Effector memory CD8-positive, alpha-beta T cell (primary cell): ENCODE results near the gene CCDC87.
"Not testable (repeated sequence)": the region's sequence is repeated elsewhere in the genome, so short reads cannot be mapped to it uniquely, and the experiment has no call there.

ENCODE experiments used
- ATAC-seq: fragments of 150-1000 bp; cut with Tn5 transposase; replicated peaks from 2 replicates; pipeline ENCODE4 v1.10.0; 2021; ENCODE audit warnings: mild to moderate bottlenecking, moderate library complexity
- DNase-seq, 3 experiments: peaks; one replicate each; pipeline ENCODE4 v3.0.0; 2021
- H3K27ac Mint-ChIP-seq, 2 donors: one replicate each; pipeline ENCODE4 v1.8.0; 2022; ENCODE audit warnings: mild to moderate bottlenecking in 2 of 2, mixed read lengths in 2 of 2, moderate library complexity in 2 of 2
- H3K27me3 Mint-ChIP-seq, 2 donors: one replicate each; pipeline ENCODE4 v1.8.0; 2022; ENCODE audit warnings: mixed read lengths in 2 of 2
- H3K36me3 Mint-ChIP-seq: one replicate; pipeline ENCODE4 v1.8.0; 2022; ENCODE audit warnings: mild to moderate bottlenecking, moderate library complexity, mixed read lengths; ENCODE audit not compliant: insufficient read depth
- H3K4me1 Mint-ChIP-seq, 2 donors: one replicate each; pipeline ENCODE4 v1.8.0; 2022; ENCODE audit warnings: low read depth in 2 of 2, mixed read lengths in 2 of 2
- H3K4me3 Mint-ChIP-seq, 2 donors: one replicate each; pipeline ENCODE4 v1.8.0; 2022; ENCODE audit warnings: mild to moderate bottlenecking in 2 of 2, mixed read lengths in 2 of 2, moderate library complexity in 2 of 2
- H3K9me3 Mint-ChIP-seq, 2 donors: one replicate each; pipeline ENCODE4 v1.8.0; 2022; ENCODE audit warnings: mixed read lengths in 2 of 2

Gene CCDC87

DNA sequence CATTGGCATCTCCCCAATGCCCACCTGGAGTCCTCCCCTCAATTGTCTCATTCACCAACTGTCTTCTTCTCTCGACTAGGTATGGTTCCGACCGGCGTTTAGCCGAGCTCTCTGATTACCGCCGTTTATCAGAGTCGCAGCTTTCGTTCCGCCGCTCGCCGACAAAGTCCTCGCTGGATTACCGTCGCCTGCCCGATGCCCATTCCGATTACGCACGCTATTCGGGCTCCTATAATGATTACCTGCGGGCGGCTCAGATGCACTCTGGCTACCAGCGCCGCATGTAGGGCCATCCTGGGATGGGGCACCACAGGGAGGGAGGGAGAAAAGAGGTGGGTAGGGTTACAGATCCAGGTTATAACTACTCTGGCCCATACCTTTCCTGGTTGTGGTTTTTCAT is 33.5 kb upstream of the CCDC87 start:
- Mint-ChIP-seq H3K9me3 (no peaks in the 10 kb centered on the region), H3K4me3 (peak overlapping the region in 1 of 2 donors; percentile 37), H3K4me1 (peaks cover 58 to 59% of the 10 kb centered on the region in 2 donors), H3K36me3 (peaks cover 96% of the 10 kb centered on the region), H3K27ac (peak overlapping the region; percentile 31 to 83), H3K27me3 (no peaks in the 10 kb centered on the region)
- ATAC-seq: no peak
- no peak for DNase-seq

DNA sequence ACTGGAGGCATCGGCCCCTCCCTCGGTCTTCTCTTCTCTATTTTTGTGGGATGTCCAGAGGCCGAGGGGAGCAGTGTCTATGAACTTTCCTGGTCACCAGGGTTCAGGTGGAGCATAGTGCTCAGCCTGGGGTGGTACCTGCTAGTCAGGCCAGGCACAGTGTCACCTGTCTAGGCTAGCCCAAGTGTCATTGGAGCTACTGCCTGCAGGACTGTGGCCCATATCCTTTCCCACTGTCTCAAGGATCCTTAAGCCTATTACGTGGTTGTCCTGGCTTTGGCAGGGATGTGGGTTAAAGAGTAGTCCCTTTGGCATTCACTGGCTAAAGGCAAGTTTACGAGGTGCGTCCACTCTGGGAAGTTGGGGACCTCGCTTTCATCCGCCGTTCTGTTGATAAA is 32.9 kb upstream of the CCDC87 start:
- Mint-ChIP-seq H3K36me3 (peaks cover 96% of the 10 kb centered on the region), H3K4me3 (no peak overlapping the region), H3K27ac (peak overlapping the region in 1 of 2 donors; percentile 83), H3K9me3 (no peaks in the 10 kb centered on the region), H3K4me1 (peaks cover 62% of the 10 kb centered on the region in 2 donors), H3K27me3 (no peaks in the 10 kb centered on the region)
- DNase-seq: no peak
- no peak for ATAC-seq

DNA sequence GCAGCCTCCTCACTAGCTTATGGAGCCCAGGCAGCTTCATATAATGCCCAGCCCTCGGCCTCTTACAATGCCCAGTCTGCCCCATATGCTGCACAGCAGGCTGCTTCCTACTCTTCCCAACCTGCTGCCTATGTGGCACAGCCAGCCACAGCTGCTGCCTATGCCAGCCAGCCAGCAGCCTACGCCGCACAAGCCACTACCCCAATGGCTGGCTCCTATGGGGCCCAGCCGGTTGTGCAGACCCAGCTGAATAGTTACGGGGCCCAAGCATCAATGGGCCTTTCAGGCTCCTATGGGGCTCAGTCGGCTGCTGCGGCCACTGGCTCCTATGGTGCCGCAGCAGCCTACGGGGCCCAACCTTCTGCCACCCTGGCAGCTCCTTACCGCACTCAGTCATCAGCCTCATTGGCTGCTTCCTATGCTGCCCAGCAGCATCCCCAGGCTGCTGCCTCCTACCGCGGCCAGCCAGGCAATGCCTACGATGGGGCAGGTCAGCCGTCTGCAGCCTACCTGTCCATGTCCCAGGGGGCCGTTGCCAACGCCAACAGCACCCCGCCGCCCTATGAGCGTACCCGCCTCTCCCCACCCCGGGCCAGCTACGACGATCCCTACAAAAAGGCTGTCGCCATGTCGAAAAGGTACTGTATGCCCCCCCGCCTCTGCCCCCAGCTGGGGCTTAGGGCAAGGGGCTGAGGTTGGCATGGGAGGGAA is 32.3 kb upstream of the CCDC87 start:
- peak overlapping the region in 1 of 2 donors; percentile 27 for H3K4me3 Mint-ChIP-seq
- no peaks in the 10 kb centered on the region for H3K9me3 Mint-ChIP-seq
- ATAC-seq (no peak), DNase-seq (no peak)
- peaks cover 64 to 66% of the 10 kb centered on the region in 2 donors for H3K4me1 Mint-ChIP-seq
- H3K27ac Mint-ChIP-seq: peak overlapping the region in 1 of 2 donors; percentile 83
- H3K27me3 Mint-ChIP-seq: no peaks in the 10 kb centered on the region
- peaks cover 93% of the 10 kb centered on the region for H3K36me3 Mint-ChIP-seq

DNA sequence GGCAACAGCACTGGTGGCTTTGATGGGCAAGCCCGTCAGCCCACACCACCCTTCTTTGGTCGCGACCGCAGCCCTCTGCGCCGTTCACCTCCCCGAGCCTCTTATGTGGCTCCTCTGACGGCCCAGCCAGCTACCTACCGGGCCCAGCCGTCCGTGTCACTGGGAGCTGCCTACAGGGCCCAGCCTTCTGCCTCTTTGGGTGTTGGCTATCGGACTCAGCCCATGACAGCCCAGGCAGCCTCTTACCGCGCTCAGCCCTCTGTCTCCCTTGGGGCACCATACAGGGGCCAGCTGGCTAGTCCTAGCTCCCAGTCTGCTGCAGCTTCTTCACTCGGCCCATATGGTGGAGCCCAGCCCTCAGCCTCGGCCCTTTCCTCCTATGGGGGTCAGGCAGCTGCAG is 31.6 kb upstream of the CCDC87 start:
- no peaks in the 10 kb centered on the region for H3K9me3 Mint-ChIP-seq
- H3K36me3 Mint-ChIP-seq: peaks cover 93% of the 10 kb centered on the region
- no peak for ATAC-seq
- peaks cover 67 to 68% of the 10 kb centered on the region in 2 donors for H3K4me1 Mint-ChIP-seq
- DNase-seq: no peak
- H3K4me3 Mint-ChIP-seq: peak overlapping the region in 1 of 2 donors; percentile 27
- H3K27ac Mint-ChIP-seq: peak overlapping the region in 1 of 2 donors; percentile 83
- H3K27me3 Mint-ChIP-seq: no peaks in the 10 kb centered on the region

DNA sequence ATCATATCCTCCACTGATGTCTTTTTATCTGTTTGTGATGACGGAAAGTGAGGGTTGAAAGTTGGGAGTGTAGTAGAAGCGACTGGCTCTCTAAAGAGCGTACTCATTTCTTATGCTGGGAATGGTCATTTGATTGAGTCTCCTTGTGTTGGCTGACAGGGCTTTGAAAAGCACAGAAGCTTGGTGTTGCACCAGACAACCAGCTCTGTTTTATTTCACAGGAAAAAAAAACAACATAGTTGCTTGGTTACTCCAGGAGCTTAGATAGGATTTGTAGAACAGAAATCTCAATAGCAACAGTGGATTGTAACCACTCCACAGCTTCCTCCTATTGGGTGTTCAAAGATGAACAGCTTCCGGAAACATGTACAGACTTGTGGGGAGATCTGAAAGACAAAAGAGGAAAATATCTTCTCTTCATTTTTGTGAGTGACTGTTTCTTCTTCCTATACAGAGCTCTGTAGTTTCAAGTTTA is 26.3 kb upstream of the CCDC87 start:
- Mint-ChIP-seq H3K27ac (peak overlapping the region; percentile 98 to 100), H3K27me3 (no peaks in the 10 kb centered on the region), H3K36me3 (peaks cover 74% of the 10 kb centered on the region), H3K4me1 (peaks cover 70 to 82% of the 10 kb centered on the region in 2 donors), H3K4me3 (peak overlapping the region; percentile 97 to 99), H3K9me3 (no peaks in the 10 kb centered on the region)
- peak; percentile 47 for ATAC-seq
- DNase-seq: peak; percentile 33 to 46 (median 34)

DNA sequence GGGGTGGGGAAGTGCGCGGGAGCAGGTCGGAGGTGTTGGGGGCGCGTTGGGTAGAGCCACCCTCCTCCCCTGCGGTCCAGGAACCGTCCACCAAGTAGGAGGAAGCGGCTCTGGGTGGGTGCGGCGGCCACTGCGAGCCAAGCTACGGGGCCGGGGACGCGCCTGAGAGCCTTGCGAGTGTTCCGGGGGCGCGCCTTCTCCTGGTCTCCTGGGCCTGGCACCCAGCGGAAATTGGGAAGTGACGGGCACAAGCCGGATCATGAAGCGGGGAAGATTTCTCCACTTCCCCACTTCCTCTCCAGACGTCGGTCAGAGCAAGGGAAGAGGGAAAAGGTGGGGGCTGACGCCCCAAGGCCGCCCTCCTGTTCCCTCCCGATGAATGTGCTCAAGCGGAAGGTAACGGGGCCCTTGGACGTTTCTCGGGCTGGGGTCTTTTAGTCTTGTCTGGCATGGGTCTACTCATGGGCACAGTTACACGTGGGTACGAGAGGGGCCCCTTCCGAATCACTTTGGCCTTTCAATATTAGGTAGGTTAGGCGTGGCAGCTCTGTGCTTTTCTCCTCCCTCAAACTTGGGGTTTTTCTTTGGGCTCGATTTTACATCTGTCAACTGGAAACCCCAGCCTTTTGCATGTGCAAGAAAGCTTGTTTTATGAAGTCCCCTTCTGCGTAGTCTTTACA is 24.4 kb upstream of the CCDC87 start:
- peaks cover 59% of the 10 kb centered on the region for H3K36me3 Mint-ChIP-seq
- H3K27me3 Mint-ChIP-seq: no peaks in the 10 kb centered on the region

DNA sequence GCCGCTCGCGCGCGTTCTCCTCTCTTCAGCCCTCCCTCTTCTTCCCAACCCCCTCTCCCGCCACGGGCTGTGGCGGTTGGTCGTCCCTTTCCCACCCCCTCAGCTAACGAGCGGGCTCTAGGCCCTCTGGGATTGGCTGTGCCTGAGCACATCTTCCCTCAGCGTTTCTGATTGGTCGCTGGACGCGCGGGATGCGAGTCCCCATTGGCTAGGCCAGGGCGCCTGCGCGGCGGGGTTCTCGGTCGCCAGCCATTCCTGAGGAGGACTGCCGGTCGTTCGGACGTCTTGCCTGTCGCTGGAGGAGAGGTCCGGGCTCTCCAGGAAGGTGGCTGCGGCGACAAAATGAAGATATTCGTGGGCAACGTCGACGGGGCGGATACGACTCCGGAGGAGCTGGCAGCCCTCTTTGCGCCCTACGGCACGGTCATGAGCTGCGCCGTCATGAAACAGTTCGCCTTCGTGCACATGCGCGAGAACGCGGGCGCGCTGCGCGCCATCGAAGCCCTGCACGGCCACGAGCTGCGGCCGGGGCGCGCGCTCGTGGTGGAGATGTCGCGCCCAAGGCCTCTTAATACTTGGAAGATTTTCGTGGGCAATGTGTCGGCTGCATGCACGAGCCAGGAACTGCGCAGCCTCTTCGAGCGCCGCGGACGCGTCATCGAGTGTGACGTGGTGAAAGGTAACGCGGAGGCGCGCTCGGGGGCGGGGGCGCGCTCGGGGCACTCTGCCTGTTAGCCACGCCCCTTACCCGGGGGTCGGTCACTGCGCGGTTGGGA is 23.7 kb upstream of the CCDC87 start, which contains the start of gene RBM14:
Gene RBM14, plus strand, starts transcription at position 252 of the 776 bp plus-strand sequence. Its CDS starts 91 bp downstream, at position 343.
- peak within 1 kb of the TSS; percentile 98 to 100 for H3K27ac Mint-ChIP-seq
- H3K36me3 Mint-ChIP-seq: peaks cover 52% of the 10 kb centered on the region
- DNase-seq (peak; percentile 96 to 98 (median 97)), ATAC-seq (peak; percentile 80)
- H3K4me1 Mint-ChIP-seq: peaks cover 46 to 57% of the 10 kb centered on the region in 2 donors
- H3K9me3 Mint-ChIP-seq: no peaks in the 10 kb centered on the region
- no peaks in the 10 kb centered on the region for H3K27me3 Mint-ChIP-seq
- peak within 1 kb of the TSS; percentile 97 to 99 for H3K4me3 Mint-ChIP-seq

More for the DNA sequence above, 24.4 kb upstream of the CCDC87 start:
- Mint-ChIP-seq H3K27ac (peak overlapping the region; percentile 98 to 100), H3K4me3 (peak overlapping the region; percentile 97 to 99), H3K4me1 (peaks cover 52 to 64% of the 10 kb centered on the region in 2 donors), H3K9me3 (no peaks in the 10 kb centered on the region)
- peak in 1 of 3 experiments; percentile 24 for DNase-seq
- no peak for ATAC-seq

GRCh38 chr11:66614073-66614472 is 21.2 kb upstream of the CCDC87 start:
- ATAC-seq: no peak

DNA sequence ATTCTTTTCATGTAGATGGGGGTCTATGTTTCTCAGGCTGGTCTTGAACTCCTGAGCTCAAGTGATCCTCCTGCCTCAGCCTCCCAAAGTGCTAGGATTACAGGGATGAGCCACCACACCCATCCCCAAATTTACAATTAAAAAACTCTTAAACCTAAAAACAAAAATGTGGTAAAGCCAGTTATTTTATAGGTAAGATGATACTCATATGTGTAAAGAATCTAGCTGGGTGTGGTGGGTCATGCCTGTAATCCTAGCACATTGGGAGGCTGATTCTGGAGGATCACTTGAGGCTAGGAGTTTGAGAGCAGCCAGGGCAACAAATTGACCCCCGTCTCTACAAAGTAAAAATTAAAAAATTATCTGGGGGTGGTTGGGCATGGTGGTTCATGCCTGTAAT is 19.6 kb upstream of the CCDC87 start:
- DNase-seq: no peak
- no peaks in the 10 kb centered on the region for H3K9me3 Mint-ChIP-seq
- H3K27me3 Mint-ChIP-seq: no peaks in the 10 kb centered on the region
- peaks cover 14% of the 10 kb centered on the region for H3K36me3 Mint-ChIP-seq
- peaks cover 17 to 25% of the 10 kb centered on the region in 2 donors for H3K4me1 Mint-ChIP-seq
- no peak overlapping the region for H3K27ac Mint-ChIP-seq
- H3K4me3 Mint-ChIP-seq: no peak overlapping the region
- ATAC-seq: no peak

More at GRCh38 chr11:66614073-66614472, 21.2 kb upstream of the CCDC87 start:
- H3K4me3 Mint-ChIP-seq: no peak overlapping the region
- H3K9me3 Mint-ChIP-seq: no peaks in the 10 kb centered on the region
- no peaks in the 10 kb centered on the region for H3K27me3 Mint-ChIP-seq
- H3K4me1 Mint-ChIP-seq: peaks cover 33 to 41% of the 10 kb centered on the region in 2 donors
- H3K27ac Mint-ChIP-seq: no peak overlapping the region
- H3K36me3 Mint-ChIP-seq: peaks cover 30% of the 10 kb centered on the region
- DNase-seq: no peak

GRCh38 chr11:66609721-66610617 is 17.1 kb upstream of the CCDC87 start:
- ATAC-seq: peak; percentile 36
- no peak overlapping the region for H3K4me3 Mint-ChIP-seq

DNA sequence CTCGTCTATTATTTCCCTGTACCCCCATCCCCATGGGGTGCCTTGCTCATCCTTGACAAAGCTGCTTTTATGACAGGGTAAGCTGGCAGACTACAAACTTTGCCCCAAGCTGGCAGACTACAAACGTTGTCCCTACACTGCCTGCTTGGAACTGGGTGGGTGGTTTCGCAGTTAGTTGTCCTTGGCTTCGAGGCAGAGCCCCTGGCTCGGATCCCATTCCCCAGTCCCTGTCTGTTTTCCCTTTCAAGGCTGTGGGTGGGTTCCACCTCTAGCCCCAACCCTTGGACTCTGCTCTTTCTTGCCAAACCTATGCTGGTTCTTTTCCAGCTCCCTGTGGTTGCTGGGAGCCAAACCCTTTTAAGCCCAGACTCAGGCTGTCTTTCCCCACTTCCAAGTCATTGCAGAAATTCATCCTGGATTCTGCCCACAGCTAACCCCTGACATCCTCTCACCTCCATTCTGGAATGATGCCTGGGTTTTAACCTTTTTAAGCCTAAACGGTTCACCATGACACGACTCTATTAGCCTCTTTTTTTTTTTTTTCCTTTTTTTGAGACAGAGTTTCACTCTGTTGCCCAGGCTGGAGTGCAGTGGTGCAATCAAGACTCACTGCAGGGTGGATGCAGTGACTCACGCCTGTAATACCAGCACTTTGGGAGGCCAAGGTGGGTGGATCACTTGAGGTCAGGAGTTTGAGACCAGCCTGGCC is 14.4 kb upstream of the CCDC87 start:
- Mint-ChIP-seq H3K9me3 (no peaks in the 10 kb centered on the region), H3K4me1 (peaks cover 2 to 5% of the 10 kb centered on the region in 2 donors), H3K27ac (no peak overlapping the region), H3K27me3 (no peaks in the 10 kb centered on the region), H3K36me3 (peaks cover 7% of the 10 kb centered on the region), H3K4me3 (no peak overlapping the region)
- DNase-seq (no peak), ATAC-seq (no peak)

More at GRCh38 chr11:66609721-66610617, 17.1 kb upstream of the CCDC87 start:
- no peaks in the 10 kb centered on the region for H3K27me3 Mint-ChIP-seq
- peaks cover 2 to 5% of the 10 kb centered on the region in 2 donors for H3K4me1 Mint-ChIP-seq
- H3K27ac Mint-ChIP-seq: peak overlapping the region; percentile 44
- no peak for DNase-seq
- peaks cover 5% of the 10 kb centered on the region for H3K36me3 Mint-ChIP-seq
- H3K9me3 Mint-ChIP-seq: no peaks in the 10 kb centered on the region

- H3K36me3 Mint-ChIP-seq, DNase-seq, H3K27ac Mint-ChIP-seq, H3K27me3 Mint-ChIP-seq, H3K4me3 Mint-ChIP-seq, H3K9me3 Mint-ChIP-seq, ATAC-seq, H3K4me1 Mint-ChIP-seq: not testable (repeated sequence)
These were observed 13.7 kb upstream of the CCDC87 start for GRCh38 chr11:66606608-66607007.
